NB4 (cell line): Measurements from ENCODE around the gene WARS2.

Experiments used
- DNase-seq: peaks from one replicate; pipeline ENCODE4 v3.0.0; 2010; ENCODE audit warnings: low read depth
- H3K4me3 ChIP-seq: one replicate; pipeline ENCODE4 v1.5.1; 2011; ENCODE audit warnings: mild to moderate bottlenecking, low read depth, low read length, moderate library complexity
- CTCF ChIP-seq: IDR thresholded peaks from one replicate; pipeline ENCODE4 v1.5.1; 2012; ENCODE audit warnings: low read depth, low read length
- MAX ChIP-seq: IDR thresholded peaks from 2 replicates; pipeline ENCODE4 v1.6.1; 2011; ENCODE audit warnings: low read depth, low read length
- MYC ChIP-seq: IDR thresholded peaks from 2 replicates; pipeline ENCODE4 v1.6.1; 2011; ENCODE audit warnings: low read depth, low read length
- POLR2A ChIP-seq: IDR thresholded peaks from 2 replicates; pipeline ENCODE4 v1.6.1; 2011; ENCODE audit warnings: mild to moderate bottlenecking; ENCODE audit not compliant: insufficient read length; ENCODE audit errors: extremely low read depth

The WARS2 gene

GRCh38 chr1:119144813-119145212, 4.4 kb upstream of the WARS2 start:
- TF ChIP-seq MAX (no peak), POLR2A (no peak), CTCF (no peak), MYC (no peak)
- no peak for DNase-seq
- H3K4me3 ChIP-seq, result no peak overlapping the region

- H3K4me3 ChIP-seq, result no peak overlapping the region
- no peak for DNase-seq
- TF ChIP-seq CTCF (no peak), POLR2A (no peak), MYC (no peak), MAX (no peak)
These were observed 3.3 kb upstream of the WARS2 start for GRCh38 chr1:119143706-119144105.

- H3K4me3 ChIP-seq, result peak overlapping the region; percentile 97
- DNase-seq, result no peak
- TF ChIP-seq POLR2A, result no peak
- TF ChIP-seq MYC, result no peak
- TF ChIP-seq MAX, result no peak
- TF ChIP-seq CTCF, result no peak
These were observed 1.2 kb upstream of the WARS2 start for GRCh38 chr1:119141660-119142059.

- peak; percentile 65 for DNase-seq
- peak overlapping the region; percentile 97 for H3K4me3 ChIP-seq
- TF ChIP-seq POLR2A (no peak), MAX (peak; percentile 34; the same call in 1 of the 2 replicates), MYC (no peak; the same call in 1 of the 2 replicates), CTCF (peak; percentile 33)
These were observed 569 bp upstream of the WARS2 start for GRCh38 chr1:119141020-119141424.

GRCh38 chr1:119139857-119140176, 636 bp downstream of the WARS2 start:
- no peak for DNase-seq
- peak overlapping the region; percentile 97 for H3K4me3 ChIP-seq
- TF ChIP-seq MYC (no peak), POLR2A (no peak), MAX (no peak), CTCF (no peak)

GRCh38 chr1:119139403-119139802, 1.1 kb downstream of the WARS2 start:
- H3K4me3 ChIP-seq, result peak overlapping the region; percentile 97
- no peak for DNase-seq

More at GRCh38 chr1:119139403-119139802, 1.1 kb downstream of the WARS2 start:
- TF ChIP-seq MYC (no peak), POLR2A (no peak), CTCF (no peak), MAX (no peak)
